CD14-positive monocyte (primary cell): Measurements from ENCODE around the gene KIF21B. TPM values are rescaled to one million over a fixed set of nuclear protein-coding genes. Genes with fewer than 3 reads are reported as not detected.
A peak's percentile ranks its signal among the peaks of the same experiment; 100 is the strongest.

Source experiments
- DNase-seq, 3 donors: peaks; one replicate each; pipeline ENCODE4 v3.0.0-alpha.2; 2011 to 2022
- H2AFZ ChIP-seq: 2 replicates; pipeline ENCODE4 v1.6.0; 2012; ENCODE audit warnings: mild to moderate bottlenecking, low read depth, low read length, inconsistent platforms; ENCODE audit not compliant: insufficient read depth, poor library complexity, severe bottlenecking
- H3K27ac ChIP-seq, 2 donors: 1 replicate in 1 of 2; 2 replicates in 1 of 2; pipeline ENCODE4 v1.5.1; 2012 to 2013; ENCODE audit warnings: low read length in 2 of 2, control low read depth in 1 of 2, inconsistent platforms in 1 of 2, low read depth in 1 of 2, mild to moderate bottlenecking in 1 of 2
- H3K27me3 ChIP-seq, 2 donors: one replicate each; pipeline versions ENCODE4 v1.6.0 to v1.6.1; 2011 to 2013; ENCODE audit warnings: low read length in 2 of 2; ENCODE audit not compliant: control insufficient read depth in 2 of 2, insufficient read depth in 2 of 2
- H3K36me3 ChIP-seq, 2 donors: replicated peaks in 1 of 2; 1 replicate in 1 of 2; 2 replicates in 1 of 2; pipeline versions ENCODE4 v1.5.1 to v1.6.1; 2012 to 2013; ENCODE audit warnings: low read length in 2 of 2, control low read depth in 1 of 2, inconsistent platforms in 1 of 2, mild to moderate bottlenecking in 1 of 2; ENCODE audit not compliant: insufficient read depth in 2 of 2, control insufficient read depth in 1 of 2
- H3K4me1 ChIP-seq, 2 donors: 1 replicate in 1 of 2; 2 replicates in 1 of 2; pipeline versions ENCODE4 v1.5.1 to v1.6.1; 2012 to 2013; ENCODE audit warnings: low read length in 2 of 2, control low read depth in 1 of 2, inconsistent platforms in 1 of 2, mild to moderate bottlenecking in 1 of 2, moderate library complexity in 1 of 2; ENCODE audit not compliant: insufficient read depth in 2 of 2, control insufficient read depth in 1 of 2
- H3K4me2 ChIP-seq: replicated peaks from 2 replicates; pipeline ENCODE3; 2012; ENCODE audit warnings: low read length, moderate library complexity, mild to moderate bottlenecking; ENCODE audit not compliant: poor library complexity, severe bottlenecking; ENCODE audit errors: extremely low read depth
- H3K4me3 ChIP-seq, 3 experiments: fragments of 200-600 bp in 1 of 3; sonication (generic) in 1 of 3; replicated peaks in 1 of 3; 1 replicate in 2 of 3; 2 replicates in 1 of 3; pipeline ENCODE4 v1.5.1; 2011 to 2013; ENCODE audit warnings: low read length in 3 of 3, mild to moderate bottlenecking in 3 of 3, control low read depth in 2 of 3, low read depth in 2 of 3, inconsistent platforms in 1 of 3, moderate library complexity in 1 of 3
- H3K79me2 ChIP-seq: 2 replicates; pipeline ENCODE4 v1.6.0; 2012; ENCODE audit warnings: mild to moderate bottlenecking, control low read depth, inconsistent platforms, low read length, moderate library complexity; ENCODE audit not compliant: insufficient read depth
- H3K9ac ChIP-seq: 2 replicates; pipeline ENCODE4 v1.6.0; 2017; ENCODE audit warnings: low read length, mild to moderate bottlenecking; ENCODE audit not compliant: insufficient read depth, poor library complexity, severe bottlenecking
- H3K9me3 ChIP-seq, 2 donors: replicated peaks in 1 of 2; 1 replicate in 1 of 2; 2 replicates in 1 of 2; pipeline versions ENCODE4 v1.5.1 to v1.6.1; 2012 to 2013; ENCODE audit warnings: low read length in 2 of 2, control low read depth in 1 of 2; ENCODE audit not compliant: control insufficient read depth in 1 of 2, insufficient read depth in 1 of 2
- H4K20me1 ChIP-seq: 2 replicates; pipeline ENCODE4 v1.6.0; 2012; ENCODE audit warnings: mild to moderate bottlenecking, low read length, control low read depth, moderate library complexity; ENCODE audit not compliant: insufficient read depth
- H3K27ac Mint-ChIP-seq, 7 donors: one replicate each; pipeline ENCODE4 v1.8.0; 2020; ENCODE audit warnings: mild to moderate bottlenecking in 7 of 7, mixed read lengths in 7 of 7, moderate library complexity in 6 of 7, inconsistent platforms in 2 of 7
- H3K27me3 Mint-ChIP-seq, 3 donors: one replicate each; pipeline ENCODE4 v1.8.0; 2021 to 2022; ENCODE audit warnings: low read depth in 3 of 3, mild to moderate bottlenecking in 3 of 3, mixed read lengths in 3 of 3, moderate library complexity in 3 of 3, inconsistent platforms in 1 of 3
- H3K36me3 Mint-ChIP-seq, 2 donors: one replicate each; pipeline ENCODE4 v1.8.0; 2020; ENCODE audit warnings: mixed read lengths in 2 of 2, inconsistent platforms in 1 of 2, mild to moderate bottlenecking in 1 of 2
- H3K4me1 Mint-ChIP-seq: one replicate; pipeline ENCODE4 v1.8.0; 2020; ENCODE audit warnings: mild to moderate bottlenecking, mixed read lengths
- H3K4me3 Mint-ChIP-seq, 2 donors: one replicate each; pipeline ENCODE4 v1.8.0; 2020; ENCODE audit warnings: mild to moderate bottlenecking in 2 of 2, mixed read lengths in 2 of 2, moderate library complexity in 1 of 2
- H3K9me3 Mint-ChIP-seq, 7 donors: one replicate each; pipeline ENCODE4 v1.8.0; 2020 to 2022; ENCODE audit warnings: mixed read lengths in 7 of 7, mild to moderate bottlenecking in 6 of 7, moderate library complexity in 6 of 7, inconsistent platforms in 2 of 7
- CTCF ChIP-seq: fragments of 200-600 bp; IDR thresholded peaks from one replicate; pipeline ENCODE4 v1.8.0; 2022; ENCODE audit warnings: antibody characterized with exemption, mild to moderate bottlenecking
- WGBS: methylation state at CpG from one replicate; pipeline ENCODE4 v1.1.5; 2013; ENCODE audit warnings: missing lambda C conversion rate; ENCODE audit not compliant: insufficient coverage; 5-methylcytosine and 5-hydroxymethylcytosine counted together
- intact Hi-C, 2 donors: fragments of 100-400 bp; cut with micrococcal nuclease; formaldehyde crosslinking; loops; one replicate each; pipeline versions ENCODE4 v1.15.0 to v1.15.1; 2023
- polyA plus RNA-seq, 3 donors: library from polyadenylated mRNA; depleted of rRNA in 1 of 3; unstranded in 2 of 3; stranded (reverse) in 1 of 3; fragments of 300-500 nt in 2 of 3; fragments of >200 nt in 1 of 3; fragmentation: Illumina TruSeq in 2 of 3; gene quantifications; 1 replicate in 2 of 3; 2 replicates in 1 of 3; pipeline ENCODE4 v1.2.3, GENCODE V29; 2012 to 2021

KIF21B gene
- polyA plus RNA-seq, 3 donors, result 0.18 to 9.8 (median 0.30) TPM

- no peak for TF ChIP-seq CTCF
- H3K27me3 ChIP-seq, result no peaks in the 10 kb centered on the region
- H3K27ac ChIP-seq, result no peak overlapping the region
- Mint-ChIP-seq H3K36me3 (no peaks in the 10 kb centered on the region), H3K27ac (peak overlapping the region in 5 of 7 donors; percentile 16 to 74 (median 26)), H3K4me3 (peak overlapping the region; percentile 31 to 88), H3K9me3 (peaks cover 0 to 2% (median 0%) of the 10 kb centered on the region in 7 donors), H3K4me1 (peaks cover 71% of the 10 kb centered on the region), H3K27me3 (peaks cover 1 to 2% (median 1%) of the 10 kb centered on the region in 3 donors)
- H3K4me3 ChIP-seq, result peak overlapping the region in 1 of 3 experiments; percentile 53
- peak overlapping the region; percentile 73 for H3K4me2 ChIP-seq
- H3K9ac ChIP-seq, result no peak overlapping the region
- no peaks in the 10 kb centered on the region for H3K36me3 ChIP-seq
- intact Hi-C loops, result no loop called here
- DNase-seq, result no peak
- no peak overlapping the region for H2AFZ ChIP-seq
- peaks cover 71 to 75% of the 10 kb centered on the region in 2 donors for H3K4me1 ChIP-seq
- H3K9me3 ChIP-seq, result no peaks in the 10 kb centered on the region
- peaks cover 41% of the 10 kb centered on the region for H4K20me1 ChIP-seq
- H3K79me2 ChIP-seq, result peaks cover 20% of the 10 kb centered on the region
- no CpG with 5 or more reads among the region's 3 CpGs for WGBS
These were observed 2.7 kb upstream of the KIF21B start for GRCh38 chr1:201026234-201026633.

- H3K9me3 Mint-ChIP-seq, result peaks cover 0 to 2% (median 0%) of the 10 kb centered on the region in 7 donors
- Histone ChIP-seq H3K4me3 (peak overlapping the region in 1 of 3 experiments; percentile 53), H3K36me3 (no peaks in the 10 kb centered on the region), H3K27ac (no peak overlapping the region), H4K20me1 (peaks cover 48% of the 10 kb centered on the region), H3K9ac (no peak overlapping the region), H3K4me1 (peaks cover 77 to 82% of the 10 kb centered on the region in 2 donors), H2AFZ (no peak overlapping the region), H3K79me2 (peaks cover 26% of the 10 kb centered on the region), H3K9me3 (no peaks in the 10 kb centered on the region), H3K4me2 (peak overlapping the region; percentile 73), H3K27me3 (no peaks in the 10 kb centered on the region)
- peaks cover 77% of the 10 kb centered on the region for H3K4me1 Mint-ChIP-seq
- peak; percentile 38 for TF ChIP-seq CTCF
- intact Hi-C loops, result no loop called here
- H3K4me3 Mint-ChIP-seq, result peak overlapping the region; percentile 31 to 73
- 29% methylated on average over 5 of the region's 7 CpGs for WGBS
- DNase-seq, result peak in 2 of 3 donors; percentile 32 to 75
- peaks cover under 1 to 3% (median 1%) of the 10 kb centered on the region in 3 donors for H3K27me3 Mint-ChIP-seq
- H3K27ac Mint-ChIP-seq, result peak overlapping the region in 3 of 7 donors; percentile 21 to 74 (median 44)
- H3K36me3 Mint-ChIP-seq, result no peaks in the 10 kb centered on the region
These were observed 2.1 kb upstream of the KIF21B start for GRCh38 chr1:201025571-201026002.
